ENCODE measurements around the gene MEIOC. TPM values are rescaled to one million over a fixed set of nuclear protein-coding genes. Genes with fewer than 3 reads are reported as not detected.

Gene MEIOC
- total and polyA plus RNA-seq, 9 of the 15 experiments (the other 6 are each of a cell fraction or from before 2014, with no cell fraction given), result 0.04 to 0.23 (median 0.06) TPM; not detected in 5

- ChIA-PET POLR2A (interaction anchor here (1.0 to 1.8 kb wide), 3 partner anchors 11 to 154 kb away, joined by 3 to 5 read pairs (median 4); no protein-coding TSS in a partner anchor), CTCF (ENCODE audit: low intra/inter-chr PET ratio) (no interaction called here)
- BruUV-seq (replicated peaks), result no TSS peak
- Histone ChIP-seq H3K79me2 (ENCODE audit: control insufficient read depth, insufficient read depth, low read length) (peaks cover 15% of the 10 kb centered on the region), H3K4me1 (replicated peaks in 1 of 2; ENCODE audit: control insufficient read depth in 2 of 2, insufficient read depth in 2 of 2, low read length in 2 of 2) (peaks cover 8 to 11% of the 10 kb centered on the region in 2 experiments; a peak in 4 of 5 replicates), H4K20me1 (replicated peaks; ENCODE audit: control insufficient read depth, insufficient read depth, low read length) (no peaks in the 10 kb centered on the region), H3K4me2 (ENCODE audit: insufficient read depth, low read length) (peak overlapping the region; percentile 88; the same call in 1 of the 2 replicates), H3K27me3 (ENCODE audit: control insufficient read depth in 2 of 2, insufficient read depth in 2 of 2, low read length in 2 of 2) (no peaks in the 10 kb centered on the region), H3K4me3 (peak overlapping the region; percentile 53; the same call in 1 of the 2 replicates), H3K9me3 (replicated peaks; ENCODE audit: control insufficient read depth, insufficient read depth, low read depth, low read length) (no peaks in the 10 kb centered on the region), H3K9me1 (ENCODE audit: control insufficient read depth, insufficient read depth, low read length) (no peaks in the 10 kb centered on the region), H3K27ac (ENCODE audit: extremely low read depth, low read depth, low read length) (no peak overlapping the region), H2AFZ (ENCODE audit: low read depth, low read length) (no peak overlapping the region), H3K9ac (ENCODE audit: insufficient read depth in 1 of 2, low read depth in 2 of 2, low read length in 2 of 2) (no peak overlapping the region), H3K36me3 (ENCODE audit: control insufficient read depth, insufficient read depth, low read length) (peaks cover 14% of the 10 kb centered on the region; the same call in 2 of the 3 replicates)
- TF ChIP-seq ZNF668 (CRISPR knock-in tag; IDR thresholded peaks at IDR 0.05) (no peak), BMI1 (IDR thresholded peaks at IDR 0.05; ENCODE audit: low read length) (no peak), ZNF121 (CRISPR knock-in tag; conservative IDR thresholded peaks at IDR 0.05) (peak; percentile 79; the same call in 1 of the 2 replicates)
- intact Hi-C loops (cut with micrococcal nuclease), result no loop called here
- no peak for DNase-seq (ENCODE audit: extremely low read depth in 1 of 4, low spot score in 3 of 4)
- 100% methylated on average over 2 of the region's 2 CpGs for WGBS (ENCODE audit: insufficient coverage, low coverage, missing lambda C conversion rate)
- ATAC-seq, result no peak
- no peak for FAIRE-seq
- in situ Hi-C loops (cut with MboI), result no loop called here
Measured at GRCh38 chr17:44688200-44688599, 31.9 kb downstream of the MEIOC start.

- CTCF ChIA-PET (ENCODE audit: low intra/inter-chr PET ratio), result no interaction called here
- Histone ChIP-seq H3K79me2 (ENCODE audit: control insufficient read depth, insufficient read depth, low read length) (peaks cover 15% of the 10 kb centered on the region), H3K4me1 (replicated peaks in 1 of 2; ENCODE audit: control insufficient read depth in 2 of 2, insufficient read depth in 2 of 2, low read length in 2 of 2) (peaks cover 8 to 11% of the 10 kb centered on the region in 2 experiments; a peak in 4 of 5 replicates), H4K20me1 (replicated peaks; ENCODE audit: control insufficient read depth, insufficient read depth, low read length) (no peaks in the 10 kb centered on the region), H3K9me3 (replicated peaks; ENCODE audit: control insufficient read depth, insufficient read depth, low read depth, low read length) (no peaks in the 10 kb centered on the region), H3K9ac (ENCODE audit: insufficient read depth in 1 of 2, low read depth in 2 of 2, low read length in 2 of 2) (peak overlapping the region; percentile 82 to 95), H2AFZ (ENCODE audit: low read depth, low read length) (peak overlapping the region; percentile 97), H3K4me3 (peak overlapping the region; percentile 53), H3K27me3 (ENCODE audit: control insufficient read depth in 2 of 2, insufficient read depth in 2 of 2, low read length in 2 of 2) (no peaks in the 10 kb centered on the region), H3K4me2 (ENCODE audit: insufficient read depth, low read length) (peak overlapping the region; percentile 88), H3K27ac (ENCODE audit: extremely low read depth, low read depth, low read length) (peak overlapping the region; percentile 81), H3K36me3 (ENCODE audit: control insufficient read depth, insufficient read depth, low read length) (peaks cover 7% of the 10 kb centered on the region; the same call in 2 of the 3 replicates), H3K9me1 (ENCODE audit: control insufficient read depth, insufficient read depth, low read length) (no peaks in the 10 kb centered on the region)
- 7% methylated on average over 13 of the region's 13 CpGs for WGBS (ENCODE audit: insufficient coverage, low coverage, missing lambda C conversion rate)
- intact Hi-C loops (cut with micrococcal nuclease), result no loop called here
- BruUV-seq (replicated peaks), result TSS peak; percentile 61
- peak; percentile 2; the same call in 2 of the 3 replicates for ATAC-seq
- TF ChIP-seq FOXP1 (CRISPR knock-in tag; IDR thresholded peaks at IDR 0.05) (no peak), CHD1 (IDR thresholded peaks at IDR 0.05; ENCODE audit: low read length) (peak; percentile 58), ETV5 (CRISPR knock-in tag; IDR thresholded peaks at IDR 0.05; ENCODE audit: low read depth) (0 out of 2 replicates have a peak, but pooled peaks have one; percentile 30)
- TF ChIP-seq, protein P1, sequence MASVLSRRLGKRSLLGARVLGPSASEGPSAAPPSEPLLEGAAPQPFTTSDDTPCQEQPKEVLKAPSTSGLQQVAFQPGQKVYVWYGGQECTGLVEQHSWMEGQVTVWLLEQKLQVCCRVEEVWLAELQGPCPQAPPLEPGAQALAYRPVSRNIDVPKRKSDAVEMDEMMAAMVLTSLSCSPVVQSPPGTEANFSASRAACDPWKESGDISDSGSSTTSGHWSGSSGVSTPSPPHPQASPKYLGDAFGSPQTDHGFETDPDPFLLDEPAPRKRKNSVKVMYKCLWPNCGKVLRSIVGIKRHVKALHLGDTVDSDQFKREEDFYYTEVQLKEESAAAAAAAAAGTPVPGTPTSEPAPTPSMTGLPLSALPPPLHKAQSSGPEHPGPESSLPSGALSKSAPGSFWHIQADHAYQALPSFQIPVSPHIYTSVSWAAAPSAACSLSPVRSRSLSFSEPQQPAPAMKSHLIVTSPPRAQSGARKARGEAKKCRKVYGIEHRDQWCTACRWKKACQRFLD (CRISPR knock-in tag; IDR thresholded peaks at IDR 0.05), result no peak
- POLR2A ChIA-PET, result interaction anchor here (0.7 to 1.8 kb wide), 4 partner anchors 11 to 155 kb away, joined by 3 to 5 read pairs (median 4); no protein-coding TSS in a partner anchor
- in situ Hi-C loops (cut with MboI), result no loop called here
- peak in 1 of 4 experiments; percentile 5 for DNase-seq (ENCODE audit: extremely low read depth in 1 of 4, low spot score in 3 of 4)
- no peak for FAIRE-seq
Measured at GRCh38 chr17:44688675-44689476, 32.6 kb downstream of the MEIOC start.

Data from K562 (cell line).